GM23338 (cell line): ENCODE measurements around the gene OOSP4A. TPM values are rescaled to one million over a fixed set of nuclear protein-coding genes. Genes with fewer than 3 reads are reported as not detected.

ENCODE experiments used
- ATAC-seq: fragments of 200-7000 bp; cut with Tn5 transposase; 3 replicates; pipeline ENCODE4 v1.9.1; 2020
- DNase-seq: peaks from one replicate; pipeline ENCODE4 v3.0.0-alpha.2; 2015; ENCODE audit warnings: low spot score
- H2AFZ ChIP-seq: fragments of 200-600 bp; sonication (generic); 2 replicates; pipeline ENCODE4 v1.8.0; 2016; ENCODE audit warnings: antibody characterized with exemption, mild to moderate bottlenecking, moderate library complexity
- H3F3A ChIP-seq: fragments of 200-600 bp; sonication (generic); replicated peaks from 2 replicates; pipeline ENCODE4 v1.8.0; 2017; ENCODE audit warnings: antibody characterized with exemption, mixed run types, low read depth
- H3K27ac ChIP-seq: fragments of 200-600 bp; sonication (generic); 2 replicates; pipeline ENCODE4 v1.6.1; 2016; ENCODE audit warnings: low read depth
- H3K27me3 ChIP-seq: fragments of 200-600 bp; sonication (generic); 2 replicates; pipeline ENCODE4 v1.8.0; 2016; ENCODE audit warnings: mild to moderate bottlenecking, mixed run types, moderate library complexity; ENCODE audit not compliant: insufficient read depth
- H3K36me3 ChIP-seq: fragments of 200-600 bp; sonication (generic); 2 replicates; pipeline ENCODE4 v1.8.0; 2016; ENCODE audit warnings: mild to moderate bottlenecking; ENCODE audit not compliant: insufficient read depth
- H3K4me1 ChIP-seq: fragments of 200-600 bp; sonication (generic); 2 replicates; pipeline ENCODE4 v1.8.0; 2016; ENCODE audit warnings: mild to moderate bottlenecking, moderate library complexity; ENCODE audit not compliant: insufficient read depth
- H3K4me2 ChIP-seq: fragments of 200-600 bp; sonication (generic); 2 replicates; pipeline ENCODE4 v1.7.1; 2017; ENCODE audit warnings: mixed run types
- H3K4me3 ChIP-seq: fragments of 200-600 bp; sonication (generic); 2 replicates; pipeline ENCODE4 v1.6.1; 2016; ENCODE audit warnings: mixed run types
- H3K79me2 ChIP-seq: fragments of 200-600 bp; sonication (generic); replicated peaks from 2 replicates; pipeline ENCODE4 v1.8.0; 2017; ENCODE audit warnings: mild to moderate bottlenecking; ENCODE audit not compliant: insufficient read depth
- H3K9me2 ChIP-seq: fragments of 200-600 bp; sonication (generic); 2 replicates; pipeline ENCODE4 v1.8.0; 2017; ENCODE audit not compliant: insufficient read depth
- H4K20me1 ChIP-seq: fragments of 200-600 bp; sonication (generic); replicated peaks from 2 replicates; pipeline ENCODE4 v1.8.0; 2017; ENCODE audit warnings: mild to moderate bottlenecking; ENCODE audit not compliant: insufficient read depth
- H3K27ac Mint-ChIP-seq: 2 replicates; pipeline ENCODE4 v1.8.0; 2020; ENCODE audit warnings: inconsistent platforms, mild to moderate bottlenecking, moderate library complexity, mixed read lengths
- H3K27me3 Mint-ChIP-seq: 3 replicates; pipeline ENCODE4 v1.8.0; 2022; ENCODE audit warnings: low read depth, mild to moderate bottlenecking, moderate library complexity, mixed read lengths, inconsistent platforms; ENCODE audit not compliant: insufficient read depth, poor library complexity
- H3K36me3 Mint-ChIP-seq: 3 replicates; pipeline ENCODE4 v1.8.0; 2021; ENCODE audit warnings: low read depth, mild to moderate bottlenecking, inconsistent platforms, moderate library complexity, mixed read lengths
- H3K4me1 Mint-ChIP-seq: 3 replicates; pipeline ENCODE4 v1.8.0; 2020; ENCODE audit warnings: mild to moderate bottlenecking, inconsistent platforms, mixed read lengths
- H3K4me3 Mint-ChIP-seq: 3 replicates; pipeline ENCODE4 v1.8.0; 2021; ENCODE audit warnings: moderate library complexity, mild to moderate bottlenecking, inconsistent platforms, mixed read lengths
- H3K9me3 Mint-ChIP-seq: 3 replicates; pipeline ENCODE4 v1.8.0; 2020; ENCODE audit warnings: moderate library complexity, mild to moderate bottlenecking, inconsistent platforms, mixed read lengths
- CREB1 ChIP-seq: fragments of 250-450 bp; sonication (Bioruptor Pico); IDR thresholded peaks from 2 replicates; pipeline ENCODE4 v1.5.0; 2020; ENCODE audit warnings: low read depth, mild to moderate bottlenecking, moderate library complexity
- ETS1 ChIP-seq: IDR thresholded peaks from 2 replicates; pipeline ENCODE4 v1.6.1; 2016; ENCODE audit warnings: antibody characterized with exemption
- EZH2 ChIP-seq: fragments of 200-600 bp; sonication (generic); IDR thresholded peaks from one replicate; pipeline ENCODE4 v1.8.0; 2017; ENCODE audit warnings: antibody characterized with exemption, mild to moderate bottlenecking, low read depth; ENCODE audit not compliant: unreplicated experiment
- EZH2phosphoT487 ChIP-seq: fragments of 200-600 bp; sonication (generic); IDR thresholded peaks from one replicate; pipeline ENCODE4 v1.8.1; 2018; ENCODE audit warnings: antibody characterized with exemption; ENCODE audit not compliant: unreplicated experiment
- JUNB ChIP-seq: IDR thresholded peaks from one replicate; pipeline ENCODE4 v1.6.1; 2016; ENCODE audit warnings: antibody characterized with exemption; ENCODE audit not compliant: unreplicated experiment
- POLR2AphosphoS5 ChIP-seq: IDR thresholded peaks from 2 replicates; pipeline ENCODE4 v1.6.1; 2016; ENCODE audit warnings: antibody characterized with exemption, low read depth
- REST ChIP-seq: IDR thresholded peaks from one replicate; pipeline ENCODE4 v1.6.1; 2018; ENCODE audit warnings: antibody characterized with exemption; ENCODE audit not compliant: unreplicated experiment
- STAT1 ChIP-seq: IDR thresholded peaks from one replicate; pipeline ENCODE4 v1.6.1; 2016; ENCODE audit warnings: antibody characterized with exemption; ENCODE audit not compliant: unreplicated experiment
- ZNF114 ChIP-seq: fragments of 250-450 bp; sonication (Bioruptor Pico); IDR thresholded peaks from 2 replicates; pipeline ENCODE4 v1.5.0; 2020; ENCODE audit warnings: mild to moderate bottlenecking, moderate library complexity
- ZNF331 ChIP-seq: fragments of 250-450 bp; sonication (Bioruptor Pico); IDR thresholded peaks from 2 replicates; pipeline ENCODE4 v1.5.0; 2020; ENCODE audit warnings: low read depth, mild to moderate bottlenecking, moderate library complexity
- ZNF462 ChIP-seq: fragments of 250-450 bp; sonication (Bioruptor Pico); IDR thresholded peaks from 2 replicates; pipeline ENCODE4 v1.5.0; 2020; ENCODE audit warnings: mild to moderate bottlenecking, moderate library complexity
- polyA plus RNA-seq: library from polyadenylated mRNA; unstranded; fragments of >200 nt; fragmentation: Nextera tagmentation; extraction: Ambion mirVana; gene quantifications from 2 replicates; pipeline ENCODE4 v1.2.1, GENCODE V29; 2016
- total RNA-seq: library from RNA; depleted of rRNA; stranded (reverse); fragments of >200 nt; shearing (Covaris generic); gene quantifications from 2 replicates; pipeline ENCODE4 v1.2.3, GENCODE V29; 2014

OOSP4A gene
- total and polyA plus RNA-seq, 2 experiments from 2014 or later = not detected

GRCh38 chr11:59918480-59918879 lies 45.4 kb upstream of the OOSP4A start:
- Histone ChIP-seq H3K79me2 (no peaks in the 10 kb centered on the region), H4K20me1 (no peaks in the 10 kb centered on the region), H3K36me3 (peaks cover 10% of the 10 kb centered on the region; the same call in 1 of the 2 replicates), H3F3A (no peaks in the 10 kb centered on the region), H3K4me1 (no peaks in the 10 kb centered on the region), H3K9me2 (no peaks in the 10 kb centered on the region), H3K4me3 (no peak overlapping the region), H3K4me2 (no peak overlapping the region), H2AFZ (no peak overlapping the region), H3K27ac (no peak overlapping the region), H3K27me3 (no peaks in the 10 kb centered on the region)
- Mint-ChIP-seq H3K4me3 (no peak overlapping the region), H3K36me3 (peaks cover 26% of the 10 kb centered on the region), H3K9me3 (peaks cover 34% of the 10 kb centered on the region), H3K27ac (no peak overlapping the region), H3K27me3 (no peaks in the 10 kb centered on the region), H3K4me1 (no peaks in the 10 kb centered on the region)
- DNase-seq (no peak), ATAC-seq (no peak)
- TF ChIP-seq POLR2AphosphoS5 (no peak), ZNF462 (no peak), ZNF114 (no peak), STAT1 (no peak), JUNB (no peak), ETS1 (no peak), EZH2phosphoT487 (no peak), ZNF331 (CRISPR knock-in tag) (no peak), CREB1 (CRISPR knock-in tag) (no peak), REST (no peak), EZH2 (no peak)
